Stimulated activated naive B cell treated with anti-CD40 and anti-IgM and Interleukin-4, amounts not matched to agents 10 μg/mL and 1 μg/mL and 100 μg/mL, for 72 hours (primary cell): ENCODE results near the gene SLC8A2.
"Not testable (repeated sequence)": the region's sequence is repeated elsewhere in the genome, so short reads cannot be mapped to it uniquely, and the experiment has no call there.

Experiments used
- ATAC-seq, 2 donors: fragments of 150-1000 bp; cut with Tn5 transposase; replicated peaks; 2 replicates each; pipeline ENCODE4 v1.10.0; 2021; ENCODE audit warnings: moderate library complexity in 1 of 2
- DNase-seq: peaks from one replicate; pipeline ENCODE4 v3.0.0; 2021
- H3K27ac Mint-ChIP-seq: one replicate; pipeline ENCODE4 v1.8.0; 2022; ENCODE audit warnings: mild to moderate bottlenecking, mixed read lengths
- H3K27me3 Mint-ChIP-seq, 2 donors: one replicate each; pipeline ENCODE4 v1.8.0; 2022; ENCODE audit warnings: mixed read lengths in 2 of 2
- H3K36me3 Mint-ChIP-seq, 2 donors: one replicate each; pipeline ENCODE4 v1.8.0; 2022; ENCODE audit warnings: mixed read lengths in 2 of 2, mild to moderate bottlenecking in 1 of 2
- H3K4me1 Mint-ChIP-seq, 2 donors: one replicate each; pipeline ENCODE4 v1.8.0; 2022; ENCODE audit warnings: mixed read lengths in 2 of 2, mild to moderate bottlenecking in 1 of 2
- H3K4me3 Mint-ChIP-seq, 2 donors: one replicate each; pipeline ENCODE4 v1.8.0; 2022; ENCODE audit warnings: mild to moderate bottlenecking in 2 of 2, mixed read lengths in 2 of 2, moderate library complexity in 1 of 2
- H3K9me3 Mint-ChIP-seq, 2 donors: one replicate each; pipeline ENCODE4 v1.8.0; 2022; ENCODE audit warnings: mixed read lengths in 2 of 2, mild to moderate bottlenecking in 1 of 2

Gene SLC8A2

GRCh38 chr19:47398707-47399597 lies 72.7 kb downstream of the SLC8A2 start:
- H3K9me3 Mint-ChIP-seq, result no peaks in the 10 kb centered on the region
- no peak overlapping the region for H3K27ac Mint-ChIP-seq
- no peak overlapping the region for H3K4me3 Mint-ChIP-seq
- peaks cover 43 to 62% of the 10 kb centered on the region in 2 donors for H3K27me3 Mint-ChIP-seq
- DNase-seq, result no peak
- no peak for ATAC-seq
- H3K4me1 Mint-ChIP-seq, result peaks cover 0 to 2% of the 10 kb centered on the region in 2 donors
- H3K36me3 Mint-ChIP-seq, result peaks cover 0 to 1% of the 10 kb centered on the region in 2 donors

- H3K27ac Mint-ChIP-seq, result no peak overlapping the region
- H3K4me1 Mint-ChIP-seq, result peaks cover 4 to 10% of the 10 kb centered on the region in 2 donors
- H3K4me3 Mint-ChIP-seq, result no peak overlapping the region
- no peaks in the 10 kb centered on the region for H3K36me3 Mint-ChIP-seq
- peak; percentile 57 for DNase-seq
- no peaks in the 10 kb centered on the region for H3K9me3 Mint-ChIP-seq
- ATAC-seq, result peak; percentile 85
- peaks cover 28 to 52% of the 10 kb centered on the region in 2 donors for H3K27me3 Mint-ChIP-seq
Measured at GRCh38 chr19:47391510-47392223, 80.0 kb downstream of the SLC8A2 start.

DNA sequence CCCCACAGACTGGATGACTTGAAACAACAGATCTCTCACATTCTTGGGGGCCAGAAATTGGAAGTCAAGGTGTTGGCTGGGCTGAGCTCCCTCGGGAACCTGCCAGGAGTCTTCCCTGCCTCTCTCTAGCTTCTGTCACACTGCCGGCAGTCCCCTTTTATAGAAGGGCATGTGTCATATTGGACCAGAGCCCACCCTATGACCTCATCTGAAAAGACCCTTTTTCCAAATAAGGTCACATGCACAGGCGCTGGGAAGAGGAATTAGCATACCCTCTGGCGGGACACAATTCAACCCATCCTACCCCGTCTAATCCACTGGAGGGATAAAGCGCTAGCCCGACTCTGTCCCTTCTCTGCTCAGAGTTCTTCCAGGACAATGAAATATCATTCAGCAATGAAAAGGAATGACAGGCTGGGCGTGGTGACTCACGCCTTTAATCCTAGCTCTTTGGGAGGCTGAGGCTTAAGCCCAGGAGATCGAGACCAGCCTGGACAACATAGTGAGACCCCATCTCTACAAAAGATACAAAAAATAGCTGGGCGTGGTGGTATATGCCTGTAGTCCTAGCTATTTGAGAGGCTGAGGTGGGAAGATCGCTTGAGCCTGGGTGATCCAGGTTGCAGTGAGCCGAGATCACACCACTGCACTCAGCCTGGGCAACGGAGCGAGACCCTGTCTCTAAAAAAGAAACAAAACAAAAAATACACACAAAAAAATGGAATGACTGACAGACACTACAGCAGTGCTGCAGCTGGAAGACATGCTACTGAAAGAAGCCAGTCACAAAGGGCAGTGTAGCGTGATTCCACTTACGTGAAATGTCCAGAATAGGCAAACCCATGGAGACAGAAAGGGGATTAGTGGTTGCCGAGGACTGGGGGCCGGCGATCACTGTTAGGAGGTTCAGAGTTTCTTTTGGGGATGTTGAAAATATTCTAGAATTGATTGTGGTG lies 80.9 kb downstream of the SLC8A2 start:
- H3K36me3 Mint-ChIP-seq, result no peaks in the 10 kb centered on the region
- H3K27ac Mint-ChIP-seq, result no peak overlapping the region
- no peaks in the 10 kb centered on the region for H3K9me3 Mint-ChIP-seq
- H3K27me3 Mint-ChIP-seq, result peaks cover 21 to 50% of the 10 kb centered on the region in 2 donors
- ATAC-seq (peak in 1 of 2 donors; percentile 25), DNase-seq (no peak)
- peaks cover 4 to 10% of the 10 kb centered on the region in 2 donors for H3K4me1 Mint-ChIP-seq
- no peak overlapping the region for H3K4me3 Mint-ChIP-seq

DNA sequence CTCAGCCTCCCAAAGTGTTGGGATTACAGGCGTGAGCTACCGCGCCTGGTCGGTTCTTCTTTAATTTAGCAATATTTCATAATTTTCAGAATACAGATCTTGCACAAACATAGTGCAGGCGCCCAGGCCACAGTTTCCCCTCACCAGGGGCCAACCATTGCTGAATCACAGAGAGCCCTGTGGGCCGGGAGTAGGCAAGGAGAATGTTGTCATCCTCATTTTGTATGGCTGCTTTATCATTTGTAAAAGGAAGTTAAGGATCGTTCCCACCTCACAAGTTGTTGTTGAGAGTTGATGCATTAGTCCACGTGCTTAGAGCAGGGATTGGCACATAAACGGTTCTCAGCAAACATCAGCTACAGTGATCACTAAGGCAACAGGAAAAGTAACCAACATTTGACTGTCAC lies 82.5 kb downstream of the SLC8A2 start:
- DNase-seq (no peak), ATAC-seq (no peak)
- Mint-ChIP-seq H3K27ac (no peak overlapping the region), H3K4me3 (no peak overlapping the region), H3K4me1 (peaks cover 2 to 10% of the 10 kb centered on the region in 2 donors), H3K9me3 (no peaks in the 10 kb centered on the region), H3K36me3 (no peaks in the 10 kb centered on the region), H3K27me3 (peaks cover 14 to 37% of the 10 kb centered on the region in 2 donors)

DNA sequence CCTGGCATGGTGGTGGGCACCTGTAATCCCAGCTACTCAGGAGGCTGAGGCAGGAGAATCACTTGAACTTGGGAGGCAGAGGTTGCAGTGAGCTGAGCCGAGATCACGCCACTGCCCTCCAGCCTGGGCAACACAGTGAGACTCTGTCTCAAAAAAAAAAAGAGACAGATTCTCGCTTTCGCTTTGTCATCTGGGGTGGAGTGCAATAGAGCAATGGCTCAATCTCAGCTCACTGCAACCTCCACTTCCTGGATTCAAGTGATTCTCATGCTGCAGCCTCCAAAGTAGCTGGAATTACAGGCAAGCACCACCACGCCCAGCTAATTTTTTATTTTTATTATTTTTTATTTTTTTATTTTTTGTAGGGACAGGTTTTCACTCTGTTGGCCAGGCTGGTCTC lies 83.0 kb downstream of the SLC8A2 start:
- not testable (repeated sequence) for H3K4me3 Mint-ChIP-seq, ATAC-seq, H3K9me3 Mint-ChIP-seq, H3K27ac Mint-ChIP-seq, H3K36me3 Mint-ChIP-seq, DNase-seq
- Mint-ChIP-seq H3K27me3 (peaks cover 10 to 33% of the 10 kb centered on the region in 2 donors), H3K4me1 (peaks cover 2 to 10% of the 10 kb centered on the region in 2 donors)

DNA sequence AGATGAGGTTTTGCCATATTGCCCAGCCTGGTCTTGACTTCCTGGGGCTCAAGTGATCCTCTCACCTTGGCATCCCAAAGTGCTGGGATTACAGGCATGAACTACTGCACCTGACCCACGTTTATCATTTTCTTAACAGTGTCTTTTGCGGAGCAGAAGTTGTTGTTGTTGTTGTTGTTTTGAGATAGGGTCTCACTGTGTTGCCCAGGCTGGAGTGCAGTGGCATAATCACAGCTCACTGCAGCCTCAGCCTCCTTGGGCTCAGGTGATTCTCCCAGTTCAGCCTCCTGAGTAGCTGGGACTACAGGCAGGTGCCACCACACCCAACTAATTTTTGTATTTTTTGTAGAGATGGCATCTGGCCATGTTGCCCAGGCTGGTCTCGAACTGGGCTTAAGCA lies 84.1 kb downstream of the SLC8A2 start:
- H3K9me3 Mint-ChIP-seq, H3K27ac Mint-ChIP-seq, DNase-seq, H3K4me3 Mint-ChIP-seq, H3K36me3 Mint-ChIP-seq, ATAC-seq: not testable (repeated sequence)
- Mint-ChIP-seq H3K4me1 (peaks cover 8 to 20% of the 10 kb centered on the region in 2 donors), H3K27me3 (peaks cover 1 to 22% of the 10 kb centered on the region in 2 donors)

DNA sequence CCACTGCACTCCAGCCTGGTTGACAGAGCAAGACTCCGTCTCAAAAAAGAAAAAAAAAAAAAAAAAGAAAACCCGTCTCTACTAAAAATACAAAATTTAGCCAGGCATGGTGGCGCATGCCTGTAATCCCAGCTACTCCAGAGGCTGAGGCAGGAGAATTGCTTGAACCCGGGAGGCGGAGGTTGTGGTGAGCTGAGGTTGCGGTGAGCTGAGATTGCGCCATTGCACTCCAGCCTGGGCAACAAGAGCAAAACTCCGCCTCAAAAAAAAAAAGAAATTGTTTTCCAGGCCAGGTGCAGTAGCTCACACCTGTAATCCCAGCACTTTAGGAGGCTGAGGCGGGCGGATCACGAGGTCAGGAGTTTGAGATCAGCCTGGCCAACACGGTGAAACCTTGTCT lies 85.1 kb downstream of the SLC8A2 start:
- not testable (repeated sequence) for H3K27ac Mint-ChIP-seq, H3K4me3 Mint-ChIP-seq, DNase-seq, H3K9me3 Mint-ChIP-seq, ATAC-seq
- Mint-ChIP-seq H3K4me1 (peaks cover 13 to 28% of the 10 kb centered on the region in 2 donors), H3K36me3 (peaks cover 14 to 16% of the 10 kb centered on the region in 2 donors), H3K27me3 (peaks cover 0 to 18% of the 10 kb centered on the region in 2 donors)

- ATAC-seq, H3K27ac Mint-ChIP-seq, H3K27me3 Mint-ChIP-seq, H3K4me3 Mint-ChIP-seq, H3K9me3 Mint-ChIP-seq, DNase-seq: not testable (repeated sequence)
- peaks cover 20 to 28% of the 10 kb centered on the region in 2 donors for H3K4me1 Mint-ChIP-seq
- H3K36me3 Mint-ChIP-seq, result peaks cover 35 to 36% of the 10 kb centered on the region in 2 donors
Measured at GRCh38 chr19:47384533-47384932, 87.2 kb downstream of the SLC8A2 start.

DNA sequence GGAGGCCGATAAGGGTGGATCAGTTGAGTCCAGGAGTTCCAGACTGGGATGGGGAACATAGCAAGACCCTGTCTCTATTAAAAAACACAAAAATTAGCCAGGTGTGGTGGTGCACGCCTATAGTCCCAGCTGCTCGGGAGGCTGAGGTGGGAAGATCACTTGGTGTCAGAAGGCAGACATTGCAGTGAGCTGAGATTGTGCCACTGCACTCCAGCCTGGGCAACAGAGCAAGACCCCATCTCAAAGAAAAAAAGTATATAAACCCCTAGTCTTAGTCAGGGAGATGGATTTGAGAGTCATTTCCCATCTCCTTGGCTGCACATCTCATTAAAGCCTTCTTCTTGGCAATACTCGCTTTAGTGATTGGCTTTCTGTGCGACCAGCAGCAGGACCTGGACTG lies 87.8 kb downstream of the SLC8A2 start:
- ATAC-seq, H3K27ac Mint-ChIP-seq, H3K27me3 Mint-ChIP-seq, H3K9me3 Mint-ChIP-seq, H3K4me3 Mint-ChIP-seq, DNase-seq: not testable (repeated sequence)
- Mint-ChIP-seq H3K36me3 (peaks cover 40 to 41% of the 10 kb centered on the region in 2 donors), H3K4me1 (peaks cover 20 to 28% of the 10 kb centered on the region in 2 donors)

DNA sequence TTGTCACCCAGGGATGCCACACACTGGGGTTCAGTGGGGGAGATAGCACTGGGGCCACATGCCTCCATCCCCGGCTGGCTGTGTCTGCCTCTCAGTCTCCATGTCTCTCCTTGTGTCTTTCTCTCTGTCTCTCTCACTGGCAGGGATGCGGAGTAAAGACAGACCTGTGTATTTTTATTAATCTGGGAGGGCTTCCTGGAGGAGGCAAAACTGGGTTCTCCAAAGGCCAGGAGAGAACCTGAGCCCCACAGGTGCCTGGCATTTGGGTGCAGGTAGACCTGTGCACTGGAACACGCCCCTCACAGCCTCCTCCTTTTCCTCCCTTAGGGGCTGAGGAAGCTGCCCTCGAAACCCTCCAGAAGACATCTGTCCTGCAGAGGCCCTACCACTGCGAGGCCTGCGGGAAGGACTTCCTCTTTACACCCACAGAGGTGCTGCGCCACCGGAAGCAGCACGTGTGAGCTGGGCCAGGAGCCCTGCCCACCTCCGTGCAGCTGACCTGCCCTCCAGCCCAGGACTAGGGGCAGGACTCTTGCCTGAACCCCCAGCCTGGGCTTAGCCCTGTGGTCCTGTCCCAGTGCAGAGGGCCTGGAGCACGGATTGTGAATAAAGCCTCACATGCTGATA lies 89.9 kb downstream of the SLC8A2 start:
- Mint-ChIP-seq H3K9me3 (peaks cover 4 to 5% of the 10 kb centered on the region in 2 donors), H3K4me1 (peaks cover 24 to 28% of the 10 kb centered on the region in 2 donors), H3K27ac (peak overlapping the region; percentile 81), H3K36me3 (peaks cover 55 to 56% of the 10 kb centered on the region in 2 donors), H3K27me3 (no peaks in the 10 kb centered on the region), H3K4me3 (no peak overlapping the region)
- DNase-seq (peak; percentile 15), ATAC-seq (peak; percentile 69 to 78)

GRCh38 chr19:47381121-47381520 lies 90.6 kb downstream of the SLC8A2 start:
- Mint-ChIP-seq H3K4me3 (no peak overlapping the region), H3K36me3 (peaks cover 57 to 59% of the 10 kb centered on the region in 2 donors), H3K4me1 (peaks cover 24 to 28% of the 10 kb centered on the region in 2 donors), H3K9me3 (peaks cover 4 to 5% of the 10 kb centered on the region in 2 donors), H3K27me3 (no peaks in the 10 kb centered on the region), H3K27ac (no peak overlapping the region)
- DNase-seq (no peak), ATAC-seq (no peak)

- peaks cover 4 to 5% of the 10 kb centered on the region in 2 donors for H3K9me3 Mint-ChIP-seq
- H3K27me3 Mint-ChIP-seq, result no peaks in the 10 kb centered on the region
- ATAC-seq (no peak), DNase-seq (no peak)
- peaks cover 59 to 64% of the 10 kb centered on the region in 2 donors for H3K36me3 Mint-ChIP-seq
- H3K27ac Mint-ChIP-seq, result no peak overlapping the region
- H3K4me3 Mint-ChIP-seq, result no peak overlapping the region
- peaks cover 24 to 28% of the 10 kb centered on the region in 2 donors for H3K4me1 Mint-ChIP-seq
Measured at GRCh38 chr19:47380559-47380958, 91.1 kb downstream of the SLC8A2 start.

- Mint-ChIP-seq H3K9me3 (peaks cover 4 to 5% of the 10 kb centered on the region in 2 donors), H3K27ac (no peak overlapping the region), H3K27me3 (no peaks in the 10 kb centered on the region), H3K36me3 (peaks cover 64 to 65% of the 10 kb centered on the region in 2 donors), H3K4me3 (no peak overlapping the region), H3K4me1 (peaks cover 24 to 28% of the 10 kb centered on the region in 2 donors)
- no peak for DNase-seq
- ATAC-seq, result no peak
Measured at GRCh38 chr19:47379381-47379938, 92.2 kb downstream of the SLC8A2 start.
